ENCODE data around the gene MALAT1.
"Not testable (repeated sequence)": the region's sequence is repeated elsewhere in the genome, so short reads cannot be mapped to it uniquely, and the experiment has no call there.

Gene MALAT1

DNA sequence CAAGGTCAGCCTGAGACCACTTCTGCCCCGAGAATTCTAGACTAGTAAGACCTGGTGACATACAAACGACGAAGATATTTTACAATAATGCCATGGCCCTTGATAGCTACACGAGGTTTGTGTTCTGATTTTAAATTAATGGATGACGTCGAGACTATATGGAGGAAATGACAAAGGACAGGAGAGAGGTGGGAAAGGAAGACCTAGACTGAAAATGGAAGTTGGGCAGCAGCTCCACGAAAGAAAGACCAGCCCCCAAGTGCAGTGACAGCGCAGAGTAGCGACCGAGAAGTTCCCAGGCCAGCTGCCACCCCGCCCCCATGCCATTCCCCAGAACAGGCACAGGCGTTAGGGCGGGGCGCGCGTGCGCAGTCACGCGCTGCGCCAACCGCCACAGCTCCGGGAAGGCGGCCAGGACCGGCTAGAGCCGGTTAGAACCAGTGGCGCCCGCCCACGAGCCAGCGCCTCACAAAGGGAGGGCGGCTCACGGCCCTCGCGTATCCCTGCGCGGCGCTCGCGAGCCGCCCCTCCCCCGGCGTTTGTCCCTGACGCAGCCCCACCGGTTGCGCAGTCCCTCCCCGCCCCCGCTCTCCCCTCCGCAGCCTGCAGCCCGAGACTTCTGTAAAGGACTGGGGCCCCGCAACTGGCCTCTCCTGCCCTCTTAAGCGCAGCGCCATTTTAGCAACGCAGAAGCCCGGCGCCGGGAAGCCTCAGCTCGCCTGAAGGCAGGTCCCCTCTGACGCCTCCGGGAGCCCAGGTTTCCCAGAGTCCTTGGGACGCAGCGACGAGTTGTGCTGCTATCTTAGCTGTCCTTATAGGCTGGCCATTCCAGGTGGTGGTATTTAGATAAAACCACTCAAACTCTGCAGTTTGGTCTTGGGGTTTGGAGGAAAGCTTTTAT is 1.5 kb upstream of the MALAT1 start:
- in situ Hi-C loops (cut with HindIII; ENCODE audit: low sequenced_read_pairs), result loop anchor here (5.0 kb wide), 2 partner anchors 75 to 145 kb away; partner anchors contain the start of genes NEAT1 and TIGD3

DNA sequence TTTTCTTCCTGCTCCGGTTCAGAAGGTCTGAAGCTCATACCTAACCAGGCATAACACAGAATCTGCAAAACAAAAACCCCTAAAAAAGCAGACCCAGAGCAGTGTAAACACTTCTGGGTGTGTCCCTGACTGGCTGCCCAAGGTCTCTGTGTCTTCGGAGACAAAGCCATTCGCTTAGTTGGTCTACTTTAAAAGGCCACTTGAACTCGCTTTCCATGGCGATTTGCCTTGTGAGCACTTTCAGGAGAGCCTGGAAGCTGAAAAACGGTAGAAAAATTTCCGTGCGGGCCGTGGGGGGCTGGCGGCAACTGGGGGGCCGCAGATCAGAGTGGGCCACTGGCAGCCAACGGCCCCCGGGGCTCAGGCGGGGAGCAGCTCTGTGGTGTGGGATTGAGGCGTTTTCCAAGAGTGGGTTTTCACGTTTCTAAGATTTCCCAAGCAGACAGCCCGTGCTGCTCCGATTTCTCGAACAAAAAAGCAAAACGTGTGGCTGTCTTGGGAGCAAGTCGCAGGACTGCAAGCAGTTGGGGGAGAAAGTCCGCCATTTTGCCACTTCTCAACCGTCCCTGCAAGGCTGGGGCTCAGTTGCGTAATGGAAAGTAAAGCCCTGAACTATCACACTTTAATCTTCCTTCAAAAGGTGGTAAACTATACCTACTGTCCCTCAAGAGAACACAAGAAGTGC is 661 bp upstream of the MALAT1 start:
- in situ Hi-C loops (cut with HindIII; ENCODE audit: low sequenced_read_pairs), result loop anchor here (5.0 kb wide), 2 partner anchors 76 to 146 kb away; partner anchors contain the start of genes NEAT1 and TIGD3

DNA sequence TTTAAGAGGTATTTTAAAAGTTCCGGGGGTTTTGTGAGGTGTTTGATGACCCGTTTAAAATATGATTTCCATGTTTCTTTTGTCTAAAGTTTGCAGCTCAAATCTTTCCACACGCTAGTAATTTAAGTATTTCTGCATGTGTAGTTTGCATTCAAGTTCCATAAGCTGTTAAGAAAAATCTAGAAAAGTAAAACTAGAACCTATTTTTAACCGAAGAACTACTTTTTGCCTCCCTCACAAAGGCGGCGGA is 193 bp upstream of the MALAT1 start:
- in situ Hi-C loops (cut with HindIII; ENCODE audit: low sequenced_read_pairs), result loop anchor here (5.0 kb wide), 2 partner anchors 76 to 146 kb away; partner anchors contain the start of genes NEAT1 and TIGD3

DNA sequence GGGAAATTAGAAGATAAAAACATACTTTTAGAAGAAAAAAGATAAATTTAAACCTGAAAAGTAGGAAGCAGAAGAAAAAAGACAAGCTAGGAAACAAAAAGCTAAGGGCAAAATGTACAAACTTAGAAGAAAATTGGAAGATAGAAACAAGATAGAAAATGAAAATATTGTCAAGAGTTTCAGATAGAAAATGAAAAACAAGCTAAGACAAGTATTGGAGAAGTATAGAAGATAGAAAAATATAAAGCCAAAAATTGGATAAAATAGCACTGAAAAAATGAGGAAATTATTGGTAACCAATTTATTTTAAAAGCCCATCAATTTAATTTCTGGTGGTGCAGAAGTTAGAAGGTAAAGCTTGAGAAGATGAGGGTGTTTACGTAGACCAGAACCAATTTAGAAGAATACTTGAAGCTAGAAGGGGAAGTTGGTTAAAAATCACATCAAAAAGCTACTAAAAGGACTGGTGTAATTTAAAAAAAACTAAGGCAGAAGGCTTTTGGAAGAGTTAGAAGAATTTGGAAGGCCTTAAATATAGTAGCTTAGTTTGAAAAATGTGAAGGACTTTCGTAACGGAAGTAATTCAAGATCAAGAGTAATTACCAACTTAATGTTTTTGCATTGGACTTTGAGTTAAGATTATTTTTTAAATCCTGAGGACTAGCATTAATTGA is 1.0 kb downstream of the MALAT1 start:
- in situ Hi-C loops (cut with HindIII; ENCODE audit: low sequenced_read_pairs), result loop anchor here (5.0 kb wide), 2 partner anchors 78 to 148 kb away; partner anchors contain the start of genes NEAT1 and TIGD3

DNA sequence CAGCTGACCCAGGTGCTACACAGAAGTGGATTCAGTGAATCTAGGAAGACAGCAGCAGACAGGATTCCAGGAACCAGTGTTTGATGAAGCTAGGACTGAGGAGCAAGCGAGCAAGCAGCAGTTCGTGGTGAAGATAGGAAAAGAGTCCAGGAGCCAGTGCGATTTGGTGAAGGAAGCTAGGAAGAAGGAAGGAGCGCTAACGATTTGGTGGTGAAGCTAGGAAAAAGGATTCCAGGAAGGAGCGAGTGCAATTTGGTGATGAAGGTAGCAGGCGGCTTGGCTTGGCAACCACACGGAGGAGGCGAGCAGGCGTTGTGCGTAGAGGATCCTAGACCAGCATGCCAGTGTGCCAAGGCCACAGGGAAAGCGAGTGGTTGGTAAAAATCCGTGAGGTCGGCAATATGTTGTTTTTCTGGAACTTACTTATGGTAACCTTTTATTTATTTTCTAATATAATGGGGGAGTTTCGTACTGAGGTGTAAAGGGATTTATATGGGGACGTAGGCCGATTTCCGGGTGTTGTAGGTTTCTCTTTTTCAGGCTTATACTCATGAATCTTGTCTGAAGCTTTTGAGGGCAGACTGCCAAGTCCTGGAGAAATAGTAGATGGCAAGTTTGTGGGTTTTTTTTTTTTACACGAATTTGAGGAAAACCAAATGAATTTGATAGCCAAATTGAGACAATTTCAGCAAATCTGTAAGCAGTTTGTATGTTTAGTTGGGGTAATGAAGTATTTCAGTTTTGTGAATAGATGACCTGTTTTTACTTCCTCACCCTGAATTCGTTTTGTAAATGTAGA is 1.7 kb downstream of the MALAT1 start:
- in situ Hi-C loops (cut with HindIII; ENCODE audit: low sequenced_read_pairs), result no loop called here

DNA sequence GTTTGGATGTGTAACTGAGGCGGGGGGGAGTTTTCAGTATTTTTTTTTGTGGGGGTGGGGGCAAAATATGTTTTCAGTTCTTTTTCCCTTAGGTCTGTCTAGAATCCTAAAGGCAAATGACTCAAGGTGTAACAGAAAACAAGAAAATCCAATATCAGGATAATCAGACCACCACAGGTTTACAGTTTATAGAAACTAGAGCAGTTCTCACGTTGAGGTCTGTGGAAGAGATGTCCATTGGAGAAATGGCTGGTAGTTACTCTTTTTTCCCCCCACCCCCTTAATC is 2.3 kb downstream of the MALAT1 start:
- in situ Hi-C loops (cut with HindIII; ENCODE audit: low sequenced_read_pairs), result no loop called here

DNA sequence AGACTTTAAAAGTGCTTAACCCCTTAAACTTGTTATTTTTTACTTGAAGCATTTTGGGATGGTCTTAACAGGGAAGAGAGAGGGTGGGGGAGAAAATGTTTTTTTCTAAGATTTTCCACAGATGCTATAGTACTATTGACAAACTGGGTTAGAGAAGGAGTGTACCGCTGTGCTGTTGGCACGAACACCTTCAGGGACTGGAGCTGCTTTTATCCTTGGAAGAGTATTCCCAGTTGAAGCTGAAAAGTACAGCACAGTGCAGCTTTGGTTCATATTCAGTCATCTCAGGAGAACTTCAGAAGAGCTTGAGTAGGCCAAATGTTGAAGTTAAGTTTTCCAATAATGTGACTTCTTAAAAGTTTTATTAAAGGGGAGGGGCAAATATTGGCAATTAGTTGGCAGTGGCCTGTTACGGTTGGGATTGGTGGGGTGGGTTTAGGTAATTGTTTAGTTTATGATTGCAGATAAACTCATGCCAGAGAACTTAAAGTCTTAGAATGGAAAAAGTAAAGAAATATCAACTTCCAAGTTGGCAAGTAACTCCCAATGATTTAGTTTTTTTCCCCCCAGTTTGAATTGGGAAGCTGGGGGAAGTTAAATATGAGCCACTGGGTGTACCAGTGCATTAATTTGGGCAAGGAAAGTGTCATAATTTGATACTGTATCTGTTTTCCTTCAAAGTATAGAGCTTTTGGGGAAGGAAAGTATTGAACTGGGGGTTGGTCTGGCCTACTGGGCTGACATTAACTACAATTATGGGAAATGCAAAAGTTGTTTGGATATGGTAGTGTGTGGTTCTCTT is 2.8 kb downstream of the MALAT1 start:
- in situ Hi-C loops (cut with HindIII; ENCODE audit: low sequenced_read_pairs), result no loop called here

DNA sequence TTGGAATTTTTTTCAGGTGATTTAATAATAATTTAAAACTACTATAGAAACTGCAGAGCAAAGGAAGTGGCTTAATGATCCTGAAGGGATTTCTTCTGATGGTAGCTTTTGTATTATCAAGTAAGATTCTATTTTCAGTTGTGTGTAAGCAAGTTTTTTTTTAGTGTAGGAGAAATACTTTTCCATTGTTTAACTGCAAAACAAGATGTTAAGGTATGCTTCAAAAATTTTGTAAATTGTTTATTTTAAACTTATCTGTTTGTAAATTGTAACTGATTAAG is 3.4 kb downstream of the MALAT1 start:
- in situ Hi-C loops (cut with HindIII; ENCODE audit: low sequenced_read_pairs), result no loop called here

DNA sequence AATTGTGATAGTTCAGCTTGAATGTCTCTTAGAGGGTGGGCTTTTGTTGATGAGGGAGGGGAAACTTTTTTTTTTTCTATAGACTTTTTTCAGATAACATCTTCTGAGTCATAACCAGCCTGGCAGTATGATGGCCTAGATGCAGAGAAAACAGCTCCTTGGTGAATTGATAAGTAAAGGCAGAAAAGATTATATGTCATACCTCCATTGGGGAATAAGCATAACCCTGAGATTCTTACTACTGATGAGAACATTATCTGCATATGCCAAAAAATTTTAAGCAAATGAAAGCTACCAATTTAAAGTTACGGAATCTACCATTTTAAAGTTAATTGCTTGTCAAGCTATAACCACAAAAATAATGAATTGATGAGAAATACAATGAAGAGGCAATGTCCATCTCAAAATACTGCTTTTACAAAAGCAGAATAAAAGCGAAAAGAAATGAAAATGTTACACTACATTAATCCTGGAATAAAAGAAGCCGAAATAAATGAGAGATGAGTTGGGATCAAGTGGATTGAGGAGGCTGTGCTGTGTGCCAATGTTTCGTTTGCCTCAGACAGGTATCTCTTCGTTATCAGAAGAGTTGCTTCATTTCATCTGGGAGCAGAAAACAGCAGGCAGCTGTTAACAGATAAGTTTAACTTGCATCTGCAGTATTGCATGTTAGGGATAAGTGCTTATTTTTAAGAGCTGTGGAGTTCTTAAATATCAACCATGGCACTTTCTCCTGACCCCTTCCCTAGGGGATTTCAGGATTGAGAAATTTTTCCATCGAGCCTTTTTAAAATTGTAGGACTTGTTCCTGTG is 3.9 kb downstream of the MALAT1 start:
- in situ Hi-C loops (cut with HindIII; ENCODE audit: low sequenced_read_pairs), result no loop called here

DNA sequence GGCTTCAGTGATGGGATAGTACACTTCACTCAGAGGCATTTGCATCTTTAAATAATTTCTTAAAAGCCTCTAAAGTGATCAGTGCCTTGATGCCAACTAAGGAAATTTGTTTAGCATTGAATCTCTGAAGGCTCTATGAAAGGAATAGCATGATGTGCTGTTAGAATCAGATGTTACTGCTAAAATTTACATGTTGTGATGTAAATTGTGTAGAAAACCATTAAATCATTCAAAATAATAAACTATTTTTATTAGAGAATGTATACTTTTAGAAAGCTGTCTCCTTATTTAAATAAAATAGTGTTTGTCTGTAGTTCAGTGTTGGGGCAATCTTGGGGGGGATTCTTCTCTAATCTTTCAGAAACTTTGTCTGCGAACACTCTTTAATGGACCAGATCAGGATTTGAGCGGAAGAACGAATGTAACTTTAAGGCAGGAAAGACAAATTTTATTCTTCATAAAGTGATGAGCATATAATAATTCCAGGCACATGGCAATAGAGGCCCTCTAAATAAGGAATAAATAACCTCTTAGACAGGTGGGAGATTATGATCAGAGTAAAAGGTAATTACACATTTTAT is 4.6 kb downstream of the MALAT1 start:
- in situ Hi-C loops (cut with HindIII; ENCODE audit: low sequenced_read_pairs), result no loop called here

DNA sequence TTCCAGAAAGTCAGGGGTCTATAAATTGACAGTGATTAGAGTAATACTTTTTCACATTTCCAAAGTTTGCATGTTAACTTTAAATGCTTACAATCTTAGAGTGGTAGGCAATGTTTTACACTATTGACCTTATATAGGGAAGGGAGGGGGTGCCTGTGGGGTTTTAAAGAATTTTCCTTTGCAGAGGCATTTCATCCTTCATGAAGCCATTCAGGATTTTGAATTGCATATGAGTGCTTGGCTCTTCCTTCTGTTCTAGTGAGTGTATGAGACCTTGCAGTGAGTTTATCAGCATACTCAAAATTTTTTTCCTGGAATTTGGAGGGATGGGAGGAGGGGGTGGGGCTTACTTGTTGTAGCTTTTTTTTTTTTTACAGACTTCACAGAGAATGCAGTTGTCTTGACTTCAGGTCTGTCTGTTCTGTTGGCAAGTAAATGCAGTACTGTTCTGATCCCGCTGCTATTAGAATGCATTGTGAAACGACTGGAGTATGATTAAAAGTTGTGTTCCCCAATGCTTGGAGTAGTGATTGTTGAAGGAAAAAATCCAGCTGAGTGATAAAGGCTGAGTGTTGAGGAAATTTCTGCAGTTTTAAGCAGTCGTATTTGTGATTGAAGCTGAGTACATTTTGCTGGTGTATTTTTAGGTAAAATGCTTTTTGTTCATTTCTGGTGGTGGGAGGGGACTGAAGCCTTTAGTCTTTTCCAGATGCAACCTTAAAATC is 5.3 kb downstream of the MALAT1 start:
- in situ Hi-C loops (cut with HindIII; ENCODE audit: low sequenced_read_pairs), result no loop called here

DNA sequence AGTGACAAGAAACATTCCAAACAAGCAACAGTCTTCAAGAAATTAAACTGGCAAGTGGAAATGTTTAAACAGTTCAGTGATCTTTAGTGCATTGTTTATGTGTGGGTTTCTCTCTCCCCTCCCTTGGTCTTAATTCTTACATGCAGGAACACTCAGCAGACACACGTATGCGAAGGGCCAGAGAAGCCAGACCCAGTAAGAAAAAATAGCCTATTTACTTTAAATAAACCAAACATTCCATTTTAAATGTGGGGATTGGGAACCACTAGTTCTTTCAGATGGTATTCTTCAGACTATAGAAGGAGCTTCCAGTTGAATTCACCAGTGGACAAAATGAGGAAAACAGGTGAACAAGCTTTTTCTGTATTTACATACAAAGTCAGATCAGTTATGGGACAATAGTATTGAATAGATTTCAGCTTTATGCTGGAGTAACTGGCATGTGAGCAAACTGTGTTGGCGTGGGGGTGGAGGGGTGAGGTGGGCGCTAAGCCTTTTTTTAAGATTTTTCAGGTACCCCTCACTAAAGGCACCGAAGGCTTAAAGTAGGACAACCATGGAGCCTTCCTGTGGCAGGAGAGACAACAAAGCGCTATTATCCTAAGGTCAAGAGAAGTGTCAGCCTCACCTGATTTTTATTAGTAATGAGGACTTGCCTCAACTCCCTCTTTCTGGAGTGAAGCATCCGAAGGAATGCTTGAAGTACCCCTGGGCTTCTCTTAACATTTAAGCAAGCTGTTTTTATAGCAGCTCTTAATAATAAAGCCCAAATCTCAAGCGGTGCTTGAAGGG is 6.0 kb downstream of the MALAT1 start:
- in situ Hi-C loops (cut with HindIII; ENCODE audit: low sequenced_read_pairs), result no loop called here

DNA sequence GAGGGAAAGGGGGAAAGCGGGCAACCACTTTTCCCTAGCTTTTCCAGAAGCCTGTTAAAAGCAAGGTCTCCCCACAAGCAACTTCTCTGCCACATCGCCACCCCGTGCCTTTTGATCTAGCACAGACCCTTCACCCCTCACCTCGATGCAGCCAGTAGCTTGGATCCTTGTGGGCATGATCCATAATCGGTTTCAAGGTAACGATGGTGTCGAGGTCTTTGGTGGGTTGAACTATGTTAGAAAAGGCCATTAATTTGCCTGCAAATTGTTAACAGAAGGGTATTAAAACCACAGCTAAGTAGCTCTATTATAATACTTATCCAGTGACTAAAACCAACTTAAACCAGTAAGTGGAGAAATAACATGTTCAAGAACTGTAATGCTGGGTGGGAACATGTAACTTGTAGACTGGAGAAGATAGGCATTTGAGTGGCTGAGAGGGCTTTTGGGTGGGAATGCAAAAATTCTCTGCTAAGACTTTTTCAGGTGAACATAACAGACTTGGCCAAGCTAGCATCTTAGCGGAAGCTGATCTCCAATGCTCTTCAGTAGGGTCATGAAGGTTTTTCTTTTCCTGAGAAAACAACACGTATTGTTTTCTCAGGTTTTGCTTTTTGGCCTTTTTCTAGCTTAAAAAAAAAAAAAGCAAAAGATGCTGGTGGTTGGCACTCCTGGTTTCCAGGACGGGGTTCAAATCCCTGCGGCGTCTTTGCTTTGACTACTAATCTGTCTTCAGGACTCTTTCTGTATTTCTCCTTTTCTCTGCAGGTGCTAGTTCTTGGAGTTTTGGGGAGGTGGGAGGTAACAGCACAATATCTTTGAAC is 6.8 kb downstream of the MALAT1 start:
- in situ Hi-C loops (cut with HindIII; ENCODE audit: low sequenced_read_pairs), result no loop called here

DNA sequence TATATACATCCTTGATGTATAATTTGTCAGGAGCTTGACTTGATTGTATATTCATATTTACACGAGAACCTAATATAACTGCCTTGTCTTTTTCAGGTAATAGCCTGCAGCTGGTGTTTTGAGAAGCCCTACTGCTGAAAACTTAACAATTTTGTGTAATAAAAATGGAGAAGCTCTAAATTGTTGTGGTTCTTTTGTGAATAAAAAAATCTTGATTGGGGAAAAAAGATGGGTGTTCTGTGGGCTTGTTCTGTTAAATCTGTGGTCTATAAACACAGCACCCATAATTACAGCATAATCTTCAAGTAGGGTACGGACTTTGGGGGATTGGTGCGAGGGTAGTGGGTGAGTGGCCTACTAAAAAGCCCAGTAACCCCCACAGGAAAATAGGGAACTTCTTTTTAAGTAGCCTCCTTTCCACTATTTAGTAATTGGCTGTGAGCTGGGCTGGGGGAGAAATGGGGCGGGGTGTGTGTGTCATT is 7.5 kb downstream of the MALAT1 start:
- in situ Hi-C loops (cut with HindIII; ENCODE audit: low sequenced_read_pairs), result no loop called here

DNA sequence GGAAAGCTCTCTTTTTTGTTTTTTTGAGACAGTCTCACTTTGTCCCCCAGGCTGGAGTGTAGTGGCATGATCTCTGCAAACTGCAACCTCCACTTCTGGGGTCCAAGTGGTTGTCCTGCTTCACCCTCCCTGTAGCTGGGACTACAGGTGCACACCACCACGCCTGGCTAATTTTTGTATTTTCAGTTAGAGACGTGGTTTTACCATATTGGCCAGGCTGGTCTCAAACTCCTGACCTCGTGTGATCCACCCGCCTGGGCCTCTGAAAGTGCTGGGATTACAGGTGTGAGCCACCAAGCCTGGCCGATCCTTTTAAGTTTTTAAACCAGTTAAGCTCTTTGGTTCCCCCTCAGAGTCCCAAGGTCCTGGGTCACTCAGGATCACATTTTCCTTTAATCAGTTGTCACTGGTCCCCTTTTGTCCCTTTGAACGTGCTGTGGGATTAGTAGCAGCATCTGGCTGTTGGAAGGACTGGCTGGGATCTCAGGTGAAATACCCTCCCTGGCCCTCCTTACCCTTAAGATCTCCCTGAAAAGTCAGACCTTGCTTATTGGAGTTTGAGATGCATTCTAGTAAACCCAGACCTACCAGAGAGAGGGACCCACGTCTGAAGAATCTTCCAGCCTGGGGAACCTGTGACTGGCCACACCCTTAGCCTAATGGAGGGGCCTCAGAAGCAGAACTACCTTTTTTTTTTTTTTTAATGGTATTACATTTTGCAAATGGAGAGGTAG is 8.1 kb downstream of the MALAT1 start:
- in situ Hi-C loops (cut with HindIII; ENCODE audit: low sequenced_read_pairs), result no loop called here

DNA sequence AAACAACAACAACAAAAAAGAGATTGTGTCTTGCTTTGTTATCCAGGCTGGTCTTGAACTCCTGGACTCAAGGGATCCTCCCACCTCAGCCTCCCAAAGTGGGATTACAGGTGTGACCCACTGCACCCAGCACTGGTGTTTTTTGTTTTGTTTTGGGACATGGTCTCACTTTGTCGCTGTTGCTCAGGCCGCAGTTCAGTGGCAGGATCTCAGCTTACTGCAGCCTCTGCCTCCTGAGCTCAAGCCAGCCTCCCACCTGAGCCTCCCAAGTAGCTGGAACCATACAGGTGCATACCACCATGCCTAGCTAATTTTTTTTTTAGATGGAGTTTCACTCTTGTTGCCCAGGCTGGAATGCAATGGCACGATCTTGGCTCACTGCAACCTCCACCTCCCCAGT is 13.5 kb downstream of the MALAT1 start:
- in situ Hi-C loops (cut with HindIII; ENCODE audit: low sequenced_read_pairs), result not testable (repeated sequence)

All from endothelial cell of hepatic sinusoid (primary cell).